Measurements from ENCODE around the gene PPP1R12A.

DNA sequence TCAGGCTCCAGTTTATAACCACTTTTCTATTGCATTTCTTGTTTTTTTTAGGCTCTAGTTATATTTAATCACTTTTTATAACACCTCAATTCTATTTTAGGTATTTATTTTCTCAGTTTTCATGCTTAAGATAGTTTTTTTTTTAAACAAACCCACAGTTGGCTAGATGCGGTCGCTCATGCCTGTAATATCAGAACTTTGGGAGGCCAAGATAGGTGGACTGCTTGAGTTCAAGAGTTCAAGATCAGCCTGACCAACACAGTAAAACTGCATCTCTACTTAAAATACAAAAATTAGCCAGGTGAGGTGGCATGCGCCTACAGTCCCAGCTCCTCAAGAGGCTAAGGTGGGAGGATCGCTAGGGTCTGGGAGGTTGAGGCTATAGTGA is 93.0 kb downstream of the PPP1R12A start:
- TF ChIP-seq, protein P1, sequence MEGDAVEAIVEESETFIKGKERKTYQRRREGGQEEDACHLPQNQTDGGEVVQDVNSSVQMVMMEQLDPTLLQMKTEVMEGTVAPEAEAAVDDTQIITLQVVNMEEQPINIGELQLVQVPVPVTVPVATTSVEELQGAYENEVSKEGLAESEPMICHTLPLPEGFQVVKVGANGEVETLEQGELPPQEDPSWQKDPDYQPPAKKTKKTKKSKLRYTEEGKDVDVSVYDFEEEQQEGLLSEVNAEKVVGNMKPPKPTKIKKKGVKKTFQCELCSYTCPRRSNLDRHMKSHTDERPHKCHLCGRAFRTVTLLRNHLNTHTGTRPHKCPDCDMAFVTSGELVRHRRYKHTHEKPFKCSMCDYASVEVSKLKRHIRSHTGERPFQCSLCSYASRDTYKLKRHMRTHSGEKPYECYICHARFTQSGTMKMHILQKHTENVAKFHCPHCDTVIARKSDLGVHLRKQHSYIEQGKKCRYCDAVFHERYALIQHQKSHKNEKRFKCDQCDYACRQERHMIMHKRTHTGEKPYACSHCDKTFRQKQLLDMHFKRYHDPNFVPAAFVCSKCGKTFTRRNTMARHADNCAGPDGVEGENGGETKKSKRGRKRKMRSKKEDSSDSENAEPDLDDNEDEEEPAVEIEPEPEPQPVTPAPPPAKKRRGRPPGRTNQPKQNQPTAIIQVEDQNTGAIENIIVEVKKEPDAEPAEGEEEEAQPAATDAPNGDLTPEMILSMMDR (IDR thresholded peaks at IDR 0.05; ENCODE audit: low read depth, low read length): no peak
- TF ChIP-seq EZH2phosphoT487 (IDR thresholded peaks at IDR 0.05; ENCODE audit: low read depth): no peak
